Measurements from ENCODE around the gene SSU72.

SSU72 gene

DNA sequence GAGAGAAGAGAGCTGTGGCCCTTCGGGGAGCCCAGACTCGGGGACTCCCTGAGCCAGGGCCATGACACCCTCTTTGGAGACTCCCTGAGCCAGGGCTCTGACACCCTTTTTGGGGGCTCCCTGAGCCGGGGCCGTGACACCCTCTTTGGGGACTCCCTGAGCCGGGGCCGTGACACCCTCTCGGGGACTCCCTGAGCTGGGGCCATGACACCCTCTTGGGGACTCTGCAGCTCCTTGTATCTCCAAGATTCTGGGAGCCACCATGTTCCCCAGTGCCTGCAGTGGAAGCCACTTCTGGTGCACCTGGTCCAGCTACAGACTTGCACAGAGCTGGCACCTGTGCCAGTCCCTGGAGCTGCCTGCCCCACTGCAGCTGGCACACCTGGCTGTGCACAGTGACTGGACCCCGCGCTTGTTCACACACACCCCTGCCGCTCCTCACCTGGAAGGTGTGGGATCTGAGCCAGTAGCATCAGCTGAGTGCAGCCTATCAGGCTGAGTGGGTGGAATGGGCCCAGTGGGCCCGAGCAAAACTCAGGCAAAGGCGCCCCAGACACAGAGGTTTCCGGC, 3.8 kb upstream of the SSU72 start:
- Histone ChIP-seq H3K4me2 (no peak overlapping the region), H3K36me3 (no peaks in the 10 kb centered on the region), H3K4me3 (no peak overlapping the region), H3K27me3 (peaks cover 50% of the 10 kb centered on the region), H3K27ac (no peak overlapping the region), H3K4me1 (peaks cover 12% of the 10 kb centered on the region), H3K9ac (no peak overlapping the region), H4K20me1 (peaks cover 9% of the 10 kb centered on the region; the same call in 1 of the 2 replicates), H3K9me3 (no peaks in the 10 kb centered on the region)
- TF ChIP-seq Cebpa-rat (IDR thresholded peaks at IDR 0.05) = no peak

DNA sequence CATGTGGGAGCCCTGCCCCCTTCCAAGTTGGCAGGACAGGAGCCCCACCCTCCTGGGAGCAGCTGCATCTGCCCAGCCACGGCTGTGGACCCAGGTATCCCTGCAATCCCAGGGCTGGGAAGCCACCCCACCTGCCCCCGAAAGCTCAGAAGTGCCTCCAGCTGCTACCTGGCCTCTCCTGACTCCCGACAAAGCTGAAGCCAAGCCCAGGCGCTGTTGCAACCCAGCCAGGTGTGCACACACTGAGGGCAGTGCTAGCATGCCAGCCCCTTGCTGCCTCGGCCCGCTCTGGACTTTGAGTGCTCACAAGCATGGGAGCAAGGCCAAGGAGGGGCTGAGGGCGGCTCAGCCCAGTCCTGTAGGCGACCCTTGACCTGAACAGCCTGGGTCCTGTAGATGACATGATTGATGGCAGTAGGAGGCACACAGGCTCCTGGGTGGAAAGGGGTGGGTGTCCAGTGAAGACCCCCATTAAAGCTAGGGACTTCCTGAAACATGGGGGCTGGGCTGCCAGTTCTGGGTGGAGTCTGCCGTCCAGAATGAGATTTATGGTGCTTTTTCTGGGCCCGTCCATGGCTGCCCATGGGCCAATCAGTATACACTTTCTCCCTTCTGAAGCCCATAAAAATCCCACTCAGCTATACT, 2.8 kb upstream of the SSU72 start:
- no peaks in the 10 kb centered on the region for H3K9me3 ChIP-seq
- peaks cover 22% of the 10 kb centered on the region for H3K4me1 ChIP-seq
- no peaks in the 10 kb centered on the region for H3K36me3 ChIP-seq
- no peak for TF ChIP-seq Cebpa-rat (IDR thresholded peaks at IDR 0.05)
- H3K27ac ChIP-seq = no peak overlapping the region
- no peak overlapping the region; the same call in 1 of the 2 replicates for H3K9ac ChIP-seq
- no peak overlapping the region for H3K4me2 ChIP-seq
- H3K4me3 ChIP-seq = no peak overlapping the region
- H4K20me1 ChIP-seq = peaks cover 18% of the 10 kb centered on the region
- H3K27me3 ChIP-seq = peaks cover 49% of the 10 kb centered on the region

DNA sequence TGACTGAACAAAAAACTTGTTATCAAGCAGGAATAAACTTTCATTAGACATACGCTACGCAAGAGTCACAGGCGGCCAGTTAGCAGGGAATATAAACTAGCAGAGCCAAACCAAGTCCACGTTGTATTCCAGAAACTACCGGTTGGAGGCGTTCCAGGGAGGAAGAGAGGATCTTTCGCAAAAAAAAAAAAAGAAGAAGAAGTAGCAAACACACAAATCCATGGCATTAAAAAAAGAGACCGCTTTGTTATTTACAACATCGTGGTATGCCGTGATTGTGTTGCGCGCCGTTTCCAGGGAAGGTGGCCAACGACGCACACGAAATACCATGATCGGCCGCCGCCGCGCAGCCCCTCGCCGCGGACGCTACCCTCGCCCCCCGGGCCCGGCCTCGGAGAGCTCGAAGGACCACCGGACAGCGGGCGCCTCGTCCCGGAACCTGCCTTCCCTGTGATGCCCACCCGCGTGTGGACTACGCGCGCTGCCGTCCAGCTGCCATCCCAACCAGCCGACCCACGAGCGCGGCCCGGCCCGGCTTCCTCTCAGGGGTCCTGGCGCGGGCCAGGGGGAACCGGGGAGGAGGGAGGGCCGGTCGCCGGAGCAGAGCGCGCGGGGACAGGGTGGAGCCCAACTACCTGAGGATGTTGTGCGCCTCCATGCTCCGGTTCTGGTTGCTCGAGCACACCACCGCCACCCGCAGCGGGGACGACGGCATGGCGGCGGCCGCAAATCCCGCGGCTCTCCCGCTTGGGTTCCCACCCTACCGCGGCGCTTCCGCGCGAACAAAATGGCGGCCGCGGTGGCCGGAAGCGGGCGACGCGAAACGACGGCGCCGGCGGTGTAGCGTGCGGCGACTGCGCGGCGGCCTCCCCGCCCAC, 581 bp downstream of the SSU72 start:
- peak overlapping the region; percentile 98 for H3K4me3 ChIP-seq
- no peak for TF ChIP-seq Cebpa-rat (IDR thresholded peaks at IDR 0.05)
- H3K27me3 ChIP-seq = peaks cover 22% of the 10 kb centered on the region
- peak overlapping the region; percentile 87 for H3K4me2 ChIP-seq
- peaks cover 52% of the 10 kb centered on the region for H4K20me1 ChIP-seq
- H3K9me3 ChIP-seq = no peaks in the 10 kb centered on the region
- H3K27ac ChIP-seq = peak overlapping the region; percentile 100
- peak overlapping the region; percentile 98 for H3K9ac ChIP-seq
- H3K4me1 ChIP-seq = peaks cover 32% of the 10 kb centered on the region
- H3K36me3 ChIP-seq = peaks cover 30% of the 10 kb centered on the region

DNA sequence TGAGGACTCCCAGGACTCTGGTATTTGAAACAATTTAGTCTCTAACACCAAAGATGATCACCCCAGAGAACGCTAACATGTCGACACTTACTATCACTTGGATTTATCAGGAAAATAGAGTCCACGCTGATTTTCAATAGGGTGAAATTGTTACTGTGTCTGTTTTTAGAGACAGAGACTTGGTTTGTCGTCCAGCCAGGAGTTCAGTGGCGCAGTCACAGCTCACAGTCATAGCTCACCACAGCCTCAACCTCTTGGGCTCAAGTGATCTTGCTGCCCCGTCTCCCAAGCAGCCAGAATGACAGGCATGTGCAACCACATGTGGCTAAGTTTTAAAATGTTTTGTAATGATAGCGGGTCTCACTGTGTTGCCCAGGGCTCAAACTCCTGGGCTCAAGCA, 5.3 kb downstream of the SSU72 start:
- Histone ChIP-seq H4K20me1 (peaks cover 100% of the 10 kb centered on the region), H3K27ac (no peak overlapping the region), H3K4me2 (no peak overlapping the region), H3K4me1 (peaks cover 26% of the 10 kb centered on the region), H3K4me3 (no peak overlapping the region), H3K27me3 (no peaks in the 10 kb centered on the region), H3K9ac (0 out of 2 replicates have a peak overlapping the region, but pooled peaks have one; percentile 24), H3K9me3 (no peaks in the 10 kb centered on the region), H3K36me3 (peaks cover 75% of the 10 kb centered on the region)
- no peak for TF ChIP-seq Cebpa-rat (IDR thresholded peaks at IDR 0.05)

DNA sequence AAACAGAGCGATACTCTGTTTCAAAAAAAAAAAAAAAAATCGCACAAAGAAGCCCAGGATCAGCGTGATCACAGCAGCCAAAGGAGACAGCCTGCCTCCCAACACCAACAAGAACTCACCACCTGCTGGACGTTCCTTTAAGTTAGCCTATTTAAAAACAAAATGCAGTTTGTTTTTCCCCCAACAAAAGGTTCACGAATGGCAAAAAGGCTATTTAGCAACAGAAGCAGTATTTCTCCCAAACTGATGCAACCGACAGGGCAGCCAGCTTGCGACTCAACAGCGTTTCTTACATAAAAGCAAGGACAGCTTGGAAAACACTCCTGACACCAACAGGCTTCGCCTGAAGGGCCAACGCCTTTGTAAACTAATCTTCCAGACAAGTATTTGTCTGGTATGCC, 6.8 kb downstream of the SSU72 start:
- no peaks in the 10 kb centered on the region for H3K27me3 ChIP-seq
- peaks cover 90% of the 10 kb centered on the region for H3K36me3 ChIP-seq
- H3K4me2 ChIP-seq = no peak overlapping the region
- H3K9ac ChIP-seq = no peak overlapping the region
- no peaks in the 10 kb centered on the region for H3K9me3 ChIP-seq
- no peak for TF ChIP-seq Cebpa-rat (IDR thresholded peaks at IDR 0.05)
- peaks cover 33% of the 10 kb centered on the region for H3K4me1 ChIP-seq
- no peak overlapping the region for H3K27ac ChIP-seq
- peaks cover 100% of the 10 kb centered on the region for H4K20me1 ChIP-seq
- no peak overlapping the region for H3K4me3 ChIP-seq

DNA sequence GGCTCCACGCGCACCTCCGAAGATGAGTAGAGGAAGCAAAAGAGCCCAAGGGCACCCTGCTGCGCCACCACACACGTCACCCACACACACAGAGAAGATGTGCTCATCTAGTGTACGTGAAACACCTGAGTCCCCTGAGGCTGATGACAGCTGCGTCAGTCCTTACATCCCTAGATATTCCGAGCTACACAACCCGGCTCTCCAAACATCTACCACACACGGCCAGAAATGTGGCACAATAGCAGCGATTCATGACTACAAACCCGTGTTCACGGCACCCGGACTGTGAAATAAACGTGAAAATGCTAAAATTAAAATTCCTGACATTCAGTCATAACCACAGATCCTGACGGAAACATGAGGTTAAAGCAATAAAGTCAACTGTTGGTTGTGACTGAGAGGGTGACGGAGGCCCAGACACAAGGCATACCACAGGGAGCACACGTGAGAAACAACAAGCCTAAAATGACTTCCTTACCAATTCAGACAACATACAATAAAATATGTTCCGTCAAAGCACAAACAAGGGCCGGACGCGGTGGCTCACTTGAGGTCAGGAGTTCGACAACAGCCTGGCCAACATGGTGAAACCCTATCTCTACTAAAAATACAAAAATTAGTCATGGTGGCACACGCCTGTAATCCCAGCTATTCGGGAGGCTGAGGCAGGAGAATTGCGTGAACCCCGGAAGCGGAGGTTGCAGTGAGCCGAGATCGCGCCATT, 7.3 kb downstream of the SSU72 start:
- H3K4me3 ChIP-seq = no peak overlapping the region
- peaks cover 100% of the 10 kb centered on the region for H4K20me1 ChIP-seq
- no peaks in the 10 kb centered on the region for H3K27me3 ChIP-seq
- no peak overlapping the region for H3K27ac ChIP-seq
- peaks cover 34% of the 10 kb centered on the region for H3K4me1 ChIP-seq
- H3K9me3 ChIP-seq = no peaks in the 10 kb centered on the region
- no peak overlapping the region for H3K4me2 ChIP-seq
- no peak overlapping the region for H3K9ac ChIP-seq
- TF ChIP-seq Cebpa-rat (IDR thresholded peaks at IDR 0.05) = no peak
- peaks cover 95% of the 10 kb centered on the region for H3K36me3 ChIP-seq

DNA sequence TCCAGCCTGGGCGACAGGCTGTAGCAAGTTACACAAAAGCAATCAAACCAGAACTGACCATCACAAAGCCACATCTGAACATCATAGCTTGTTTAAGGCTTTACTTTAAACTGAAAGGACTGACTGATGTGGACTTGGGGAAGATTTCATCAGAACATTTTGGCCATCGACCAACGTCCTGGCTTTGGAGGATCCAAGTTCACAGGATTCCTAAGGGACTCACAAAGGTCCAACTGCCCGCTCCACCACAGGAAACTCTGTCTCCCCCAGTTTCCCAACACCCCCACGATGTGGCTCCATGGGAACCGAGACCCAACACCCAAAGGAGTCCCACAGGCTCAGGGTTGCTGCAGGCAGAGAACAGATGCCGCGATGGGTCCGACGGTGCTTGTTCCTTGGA, 9.3 kb downstream of the SSU72 start:
- Histone ChIP-seq H3K9ac (no peak overlapping the region), H3K27ac (no peak overlapping the region), H3K4me2 (no peak overlapping the region), H4K20me1 (peaks cover 100% of the 10 kb centered on the region), H3K4me1 (peaks cover 40% of the 10 kb centered on the region), H3K27me3 (no peaks in the 10 kb centered on the region), H3K4me3 (no peak overlapping the region), H3K36me3 (peaks cover 97% of the 10 kb centered on the region), H3K9me3 (no peaks in the 10 kb centered on the region)
- TF ChIP-seq Cebpa-rat (IDR thresholded peaks at IDR 0.05) = no peak

DNA sequence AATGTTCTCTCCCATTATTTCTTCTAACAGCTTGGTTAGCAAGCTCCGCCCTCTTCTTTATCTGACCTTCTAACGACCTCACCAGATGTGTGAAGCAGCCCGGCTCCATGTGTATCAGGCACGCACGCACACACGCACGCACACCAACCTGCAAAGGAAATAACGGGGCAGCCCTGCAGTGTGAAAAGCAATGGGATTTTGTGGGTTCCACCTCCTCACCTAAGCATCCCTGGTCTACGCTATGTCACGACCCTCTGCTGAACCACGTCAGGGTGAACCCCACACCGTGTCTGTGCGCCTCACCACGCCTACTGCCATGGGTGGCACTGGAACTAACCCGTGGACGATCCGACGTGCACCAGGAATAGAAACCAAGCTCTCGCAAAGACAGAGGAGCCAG, 10.4 kb downstream of the SSU72 start:
- Histone ChIP-seq H3K27me3 (no peaks in the 10 kb centered on the region), H3K36me3 (peaks cover 97% of the 10 kb centered on the region), H4K20me1 (peaks cover 100% of the 10 kb centered on the region), H3K9ac (no peak overlapping the region), H3K27ac (no peak overlapping the region), H3K4me2 (no peak overlapping the region; the same call in 1 of the 2 replicates), H3K4me3 (no peak overlapping the region), H3K9me3 (no peaks in the 10 kb centered on the region), H3K4me1 (peaks cover 36% of the 10 kb centered on the region)
- TF ChIP-seq Cebpa-rat (IDR thresholded peaks at IDR 0.05) = no peak

DNA sequence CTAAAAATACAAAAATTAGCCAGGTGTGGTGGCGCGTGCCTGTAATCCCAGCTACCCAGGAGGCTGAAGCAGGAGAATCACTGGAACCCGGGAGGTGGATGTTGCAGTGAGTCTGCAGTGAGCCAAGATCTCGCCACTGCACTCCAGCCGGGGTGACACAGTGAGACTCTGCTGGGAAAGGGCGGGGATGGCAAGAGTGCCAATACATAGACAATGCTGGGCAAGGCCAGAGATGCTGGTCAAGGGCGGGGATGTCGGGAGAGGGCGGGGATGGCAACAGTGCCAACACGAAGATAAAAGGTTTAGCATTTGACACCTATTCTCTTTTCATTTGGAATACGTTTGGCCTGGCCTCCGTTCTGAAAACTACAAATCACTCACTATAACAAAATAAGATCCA, 11.0 kb downstream of the SSU72 start:
- Histone ChIP-seq H3K36me3 (peaks cover 97% of the 10 kb centered on the region), H4K20me1 (peaks cover 100% of the 10 kb centered on the region), H3K27ac (no peak overlapping the region), H3K27me3 (no peaks in the 10 kb centered on the region), H3K4me3 (no peak overlapping the region), H3K4me1 (peaks cover 36% of the 10 kb centered on the region), H3K9me3 (no peaks in the 10 kb centered on the region), H3K4me2 (peak overlapping the region; percentile 54; the same call in 1 of the 2 replicates), H3K9ac (peak overlapping the region; percentile 64; the same call in 1 of the 2 replicates)
- no peak for TF ChIP-seq Cebpa-rat (IDR thresholded peaks at IDR 0.05)

All from BLaER1 (cell line).